ENCODE measurements around the gene ILDR2.

The ILDR2 gene

DNA sequence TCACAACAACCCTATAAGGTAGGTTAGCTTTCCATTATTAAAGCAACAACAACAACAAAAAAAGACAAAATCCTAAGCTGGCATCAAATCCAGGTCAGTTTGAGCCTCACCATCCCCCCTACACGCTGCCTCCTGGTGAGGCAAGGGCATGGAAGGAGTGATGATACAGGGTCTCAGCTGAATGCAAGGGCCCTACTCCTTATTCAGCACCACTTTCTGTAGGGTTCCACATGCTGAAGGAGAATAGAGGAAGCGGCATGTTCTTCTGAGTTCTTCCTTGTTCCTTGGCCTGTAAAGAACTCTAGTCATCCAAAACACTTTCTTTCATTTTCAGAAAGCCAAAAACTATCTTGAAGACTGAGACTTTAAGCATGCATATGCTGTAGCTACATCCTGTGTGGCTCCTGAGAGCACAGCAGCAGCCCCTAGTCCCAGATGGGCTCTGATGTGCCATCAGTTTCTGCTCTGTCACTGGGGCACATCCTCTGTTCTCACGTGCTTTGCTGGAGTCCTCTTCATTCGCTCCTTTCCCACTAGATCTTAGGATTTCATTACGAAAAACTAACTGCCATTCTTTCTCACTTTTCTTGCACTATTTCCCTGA is 6.2 kb downstream of the ILDR2 start:
- DNase-seq = no peak

DNA sequence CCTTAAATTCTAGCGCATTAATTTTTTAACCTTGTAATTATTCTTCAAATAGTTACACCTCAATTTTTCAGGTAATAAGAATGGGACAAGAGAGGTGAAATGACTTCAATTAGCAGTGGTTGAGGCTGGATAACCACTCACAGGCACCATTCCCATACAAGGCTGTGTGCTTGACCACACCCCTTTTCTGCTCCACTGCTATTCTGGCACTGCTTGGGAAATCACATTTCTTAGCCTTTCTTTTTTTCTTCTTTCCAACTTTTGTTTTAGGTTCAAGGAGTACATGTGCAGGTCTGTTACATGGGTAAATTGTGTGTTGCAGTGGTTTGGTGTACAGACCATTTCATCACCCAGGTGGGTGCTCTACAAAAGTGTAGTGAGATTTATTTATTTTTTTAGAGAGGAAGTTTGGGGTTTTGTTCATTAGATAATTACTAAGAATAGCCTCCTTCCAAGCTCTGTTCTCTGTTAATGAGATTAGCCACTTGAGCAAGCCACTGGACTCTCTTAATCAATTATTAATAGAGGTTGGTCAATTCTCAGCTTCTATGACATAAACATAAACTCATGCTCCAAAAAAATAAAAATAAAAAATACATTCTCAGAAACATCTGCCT is 14.4 kb downstream of the ILDR2 start:
- no peak for DNase-seq

DNA sequence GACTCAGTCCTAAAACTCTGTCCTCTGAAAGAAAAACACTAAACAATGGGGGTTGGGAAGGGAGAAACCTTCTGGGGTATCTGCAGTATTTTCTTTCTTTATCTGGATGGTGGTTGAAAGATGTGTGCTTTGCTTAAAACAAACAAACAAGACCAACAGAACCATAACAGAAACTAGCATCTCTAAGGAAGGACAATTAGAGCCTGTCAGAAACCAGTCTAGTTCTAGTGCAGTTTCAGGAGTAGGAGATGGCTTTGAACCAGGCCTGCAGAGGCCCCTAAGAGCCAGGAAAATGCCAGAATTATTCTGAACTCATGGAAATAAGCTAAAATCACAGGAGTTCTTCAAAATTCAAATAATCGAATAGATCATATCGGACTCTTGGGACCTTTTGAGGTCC is 18.5 kb downstream of the ILDR2 start:
- DNase-seq = no peak

DNA sequence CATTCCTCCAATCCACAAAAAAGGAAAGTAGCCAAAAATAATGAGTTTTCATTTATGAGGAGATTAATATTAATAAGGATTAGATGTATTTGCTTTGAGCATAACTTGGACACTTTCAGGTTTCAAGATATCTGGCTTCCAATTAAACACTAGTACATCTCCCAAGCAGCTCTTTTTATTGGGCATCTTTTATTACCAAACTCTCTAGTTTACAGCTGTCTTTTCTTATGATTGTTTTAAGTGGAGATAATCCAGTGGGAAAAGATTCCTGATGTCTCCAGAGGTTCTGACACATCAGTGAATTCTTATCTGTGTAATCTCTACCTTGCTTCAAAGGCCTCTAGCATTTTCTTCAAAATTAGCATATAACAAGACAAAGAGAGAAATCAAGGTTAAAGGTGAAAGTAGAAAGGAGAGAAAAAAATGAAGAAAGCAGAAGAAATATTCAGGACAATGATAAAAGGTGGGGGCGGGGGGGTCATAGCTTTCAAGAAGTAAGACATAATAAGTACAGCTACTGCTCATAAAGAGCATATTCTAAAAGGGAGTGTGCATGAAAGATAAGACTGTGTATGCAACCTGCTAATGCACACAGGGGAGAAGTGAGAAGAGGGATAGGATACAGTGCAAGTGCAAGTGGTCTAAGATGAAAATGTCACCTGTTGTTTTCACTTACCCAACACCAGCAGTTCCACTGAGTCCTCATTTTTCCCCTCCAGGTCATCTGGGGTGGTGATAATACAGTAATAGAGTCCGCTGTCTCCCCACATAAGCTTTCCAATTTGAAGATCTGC is 19.1 kb downstream of the ILDR2 start:
- DNase-seq = no peak

DNA sequence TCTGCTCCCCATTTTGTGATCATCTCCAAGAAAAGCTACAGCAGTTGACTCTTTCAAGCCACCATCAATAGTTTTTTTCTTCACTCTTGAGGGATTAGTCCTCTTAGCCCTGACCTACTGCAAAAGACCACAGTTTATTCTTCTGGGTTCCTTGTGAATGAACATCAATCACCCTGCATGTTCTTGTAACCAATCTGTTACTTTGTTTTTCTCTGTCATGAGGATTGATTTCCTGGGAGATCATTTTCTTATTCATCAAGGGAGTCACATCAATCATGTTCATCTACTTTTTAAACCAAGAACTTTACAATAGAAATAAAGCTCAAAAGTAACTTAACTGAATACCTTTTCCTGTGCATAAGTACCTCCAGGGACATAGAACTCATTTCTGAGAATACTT is 21.8 kb downstream of the ILDR2 start:
- DNase-seq = no peak

DNA sequence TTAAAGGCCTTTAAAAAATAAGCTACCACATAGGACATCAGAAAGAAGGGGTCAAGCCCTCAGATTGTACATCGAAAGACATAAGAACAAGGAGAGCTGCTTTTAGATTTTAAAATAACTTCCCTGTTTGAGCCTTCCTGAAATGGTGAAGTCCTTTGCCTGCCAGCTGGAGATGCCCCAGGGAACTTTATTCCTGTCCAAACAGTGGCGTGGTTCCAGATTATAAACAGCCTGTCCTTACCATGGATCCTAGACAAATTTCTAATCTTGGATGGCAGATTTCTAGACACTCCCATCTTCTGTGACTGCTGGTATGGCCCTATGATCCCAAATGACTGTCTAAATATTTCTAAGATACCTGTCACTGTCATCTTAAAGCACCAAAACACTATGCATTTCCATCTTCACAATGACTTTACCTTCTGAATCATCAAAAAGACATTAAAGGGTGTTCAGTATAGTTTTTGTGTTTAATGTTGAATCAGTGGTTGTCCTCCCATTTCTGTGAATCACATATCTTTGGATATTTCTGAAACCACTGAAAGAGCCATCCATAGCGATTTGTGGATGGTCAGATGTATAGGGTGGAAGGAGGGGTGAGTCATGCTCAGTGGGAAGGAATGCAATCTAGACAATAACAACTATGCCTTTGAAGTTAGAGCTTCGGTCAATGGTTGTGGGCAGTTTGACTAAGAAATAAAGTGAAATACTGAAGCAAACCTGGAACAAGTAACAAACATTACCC is 23.2 kb downstream of the ILDR2 start:
- DNase-seq = no peak

DNA sequence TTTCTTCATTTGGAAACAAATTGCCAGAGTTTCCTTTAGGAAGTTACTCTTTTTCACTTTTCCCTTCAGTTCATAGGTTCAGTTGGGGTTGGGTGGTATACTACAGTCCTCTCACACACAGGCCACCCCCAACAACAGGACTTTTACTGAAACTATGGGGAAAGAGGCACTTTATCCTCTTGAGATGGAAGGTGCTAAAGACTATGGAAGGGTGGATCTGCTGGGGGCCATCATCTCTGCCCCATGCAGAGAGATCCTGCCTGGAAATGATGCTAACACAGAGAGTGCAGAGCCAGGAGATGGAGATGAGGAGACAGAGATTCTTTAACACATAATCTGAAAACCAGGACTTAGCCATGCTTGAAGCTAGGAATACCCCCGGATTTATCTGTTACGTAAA is 24.3 kb downstream of the ILDR2 start:
- DNase-seq = no peak

DNA sequence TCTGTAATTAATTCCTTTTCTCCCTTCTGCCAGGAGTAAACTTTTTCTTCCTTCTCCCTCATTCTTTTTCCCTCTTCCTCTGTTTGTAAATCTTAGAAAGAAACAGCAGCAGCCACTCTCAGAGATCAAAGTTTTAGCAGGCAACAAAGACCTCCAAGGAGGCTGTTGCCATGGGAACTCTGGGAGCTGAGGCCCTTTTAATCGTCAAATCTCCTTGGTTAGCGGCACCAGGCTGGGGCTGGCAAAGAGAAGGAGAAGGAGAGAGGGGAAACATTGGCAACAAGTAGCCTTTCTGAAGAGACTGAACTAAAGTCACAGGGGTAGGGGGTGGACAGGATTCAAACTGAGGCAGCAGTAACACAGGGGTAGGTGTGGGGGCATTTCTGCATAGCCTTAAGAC is 25.2 kb downstream of the ILDR2 start:
- DNase-seq = no peak

DNA sequence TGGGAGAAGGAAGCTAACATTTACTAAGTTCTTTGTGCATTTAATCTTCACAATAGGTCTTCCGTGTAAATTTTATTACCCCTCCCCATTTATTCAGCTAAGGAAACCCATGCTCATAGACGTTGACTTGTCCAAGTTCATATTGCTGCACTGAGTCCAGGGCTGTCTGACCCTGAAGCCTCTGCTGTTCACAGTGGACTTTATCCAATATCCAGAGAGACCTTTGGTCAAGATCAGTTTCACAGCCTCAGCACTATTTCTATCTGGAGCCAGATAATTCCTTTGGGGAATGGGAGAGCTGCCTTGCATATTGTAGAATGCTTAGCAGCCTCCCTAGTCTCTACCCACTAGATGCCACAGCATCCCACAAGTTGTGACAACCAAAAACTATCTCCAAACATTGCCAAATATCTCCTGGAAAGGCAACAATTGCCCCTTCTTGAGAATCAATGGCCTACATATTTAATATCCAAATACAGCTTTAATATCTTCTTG is 26.4 kb downstream of the ILDR2 start:
- DNase-seq = no peak

DNA sequence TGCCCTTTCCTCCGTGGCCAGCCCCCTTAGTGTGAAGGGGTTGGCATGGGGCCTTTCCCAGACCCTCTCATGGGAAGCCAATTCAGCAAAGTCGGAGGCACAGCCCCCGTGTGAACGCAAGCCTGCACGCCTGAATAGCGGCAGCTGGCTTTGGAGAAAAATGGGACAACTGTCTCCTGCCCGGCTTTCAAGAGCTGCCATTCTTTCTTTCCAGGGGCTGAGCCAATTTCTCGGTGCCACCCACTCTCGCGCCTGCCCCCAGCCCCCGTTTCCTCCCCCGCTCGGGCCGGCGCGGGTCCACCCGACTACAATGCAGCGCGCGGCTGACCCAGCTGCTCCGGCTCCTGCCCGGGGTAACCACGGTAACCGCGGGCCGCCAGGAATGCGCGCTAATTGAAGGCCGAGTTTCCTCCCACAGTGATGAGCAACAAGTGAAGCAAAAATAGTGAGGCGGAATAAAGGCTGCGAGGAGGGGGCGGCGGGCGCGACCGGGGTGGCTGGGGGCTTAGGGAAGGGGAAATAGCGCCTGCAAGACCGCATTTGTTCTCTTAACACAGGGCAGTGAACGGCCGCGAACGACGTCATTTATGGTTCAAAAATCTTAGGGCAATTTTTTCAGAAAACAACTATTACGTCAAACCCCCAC is 27.8 kb downstream of the ILDR2 start:
- DNase-seq = peak; percentile 41

DNA sequence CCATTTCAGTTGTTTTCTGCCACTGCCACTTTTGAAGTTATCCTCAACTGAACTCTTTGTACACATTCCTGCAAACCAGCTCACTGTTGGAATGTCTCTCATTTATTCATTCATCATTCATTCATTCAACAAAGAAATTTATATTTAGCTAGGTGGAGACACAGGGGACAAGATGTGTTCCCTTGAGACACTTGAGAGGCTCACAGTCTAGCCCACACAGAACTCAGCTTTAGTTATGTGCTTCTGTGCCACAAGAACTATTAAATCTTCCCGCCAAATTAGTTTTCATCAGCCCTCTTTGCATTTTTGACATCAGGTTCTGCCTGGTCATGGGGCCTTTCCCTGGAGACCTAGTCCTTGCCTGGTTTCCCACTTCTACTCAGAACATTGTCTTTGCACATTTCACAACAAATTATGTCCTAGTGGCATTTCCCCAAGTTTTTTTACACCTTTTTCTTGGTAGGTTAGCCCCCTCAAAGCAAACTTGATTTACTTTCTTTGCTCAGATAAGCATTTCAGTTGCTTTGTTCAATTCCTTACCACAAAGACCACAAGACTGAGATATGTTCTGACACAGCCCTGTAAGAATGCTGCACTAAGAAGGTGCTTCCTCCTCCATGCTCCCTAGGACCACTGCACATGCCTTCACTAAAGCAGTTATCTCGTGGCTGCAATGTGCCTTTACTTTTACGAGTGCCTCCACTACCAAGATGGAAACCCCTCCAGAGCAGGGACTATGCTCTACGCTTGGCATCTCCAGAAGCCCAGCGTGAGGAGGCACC is 31.0 kb downstream of the ILDR2 start:
- no peak for DNase-seq

DNA sequence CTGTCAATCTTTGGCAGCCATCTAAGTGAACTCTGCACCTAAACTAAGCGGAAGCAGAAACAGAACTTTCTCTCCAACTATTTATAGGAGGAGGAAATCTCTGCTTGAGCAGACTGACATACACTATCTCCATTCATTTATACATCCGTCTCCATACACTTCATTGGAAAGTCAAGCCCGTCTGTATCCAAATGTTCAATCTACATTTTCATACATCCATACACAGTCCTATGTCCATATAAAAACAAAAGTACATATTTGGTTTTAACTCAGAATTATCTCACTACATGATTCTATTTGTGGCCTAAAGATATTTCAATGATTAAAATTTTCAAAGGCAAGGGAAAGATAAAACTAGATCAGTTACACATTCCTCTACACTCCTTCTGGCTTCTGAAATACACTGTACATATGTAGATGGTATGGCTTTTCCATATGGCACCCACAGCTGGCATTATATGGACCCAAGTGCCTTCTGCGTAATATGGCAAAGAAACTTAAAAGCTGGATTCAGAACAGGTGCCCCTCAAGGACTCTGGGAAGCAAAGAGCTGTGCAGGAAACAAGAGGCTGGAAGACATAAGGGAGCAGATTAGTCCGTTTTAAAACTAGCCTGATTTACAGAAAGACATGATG is 35.5 kb downstream of the ILDR2 start:
- DNase-seq = no peak

DNA sequence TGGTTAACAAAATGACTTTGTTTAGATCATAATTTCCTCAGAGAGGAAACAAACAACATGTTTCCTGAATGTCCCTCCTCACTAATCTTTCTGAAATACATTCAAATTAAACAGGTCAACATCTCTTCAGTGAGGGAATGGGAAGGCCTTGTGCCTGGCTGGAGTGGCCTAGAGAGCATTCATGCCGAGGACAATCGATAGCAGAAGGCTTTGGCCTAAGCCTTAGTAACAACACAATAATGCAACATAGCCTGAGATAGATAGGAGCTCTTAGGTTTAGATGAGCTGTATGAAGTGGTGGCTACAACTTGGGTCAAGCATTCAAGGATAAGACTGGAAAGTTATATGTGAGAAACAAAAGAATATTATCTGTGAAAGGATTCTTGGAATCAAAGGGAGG is 37.4 kb downstream of the ILDR2 start:
- DNase-seq = no peak

DNA sequence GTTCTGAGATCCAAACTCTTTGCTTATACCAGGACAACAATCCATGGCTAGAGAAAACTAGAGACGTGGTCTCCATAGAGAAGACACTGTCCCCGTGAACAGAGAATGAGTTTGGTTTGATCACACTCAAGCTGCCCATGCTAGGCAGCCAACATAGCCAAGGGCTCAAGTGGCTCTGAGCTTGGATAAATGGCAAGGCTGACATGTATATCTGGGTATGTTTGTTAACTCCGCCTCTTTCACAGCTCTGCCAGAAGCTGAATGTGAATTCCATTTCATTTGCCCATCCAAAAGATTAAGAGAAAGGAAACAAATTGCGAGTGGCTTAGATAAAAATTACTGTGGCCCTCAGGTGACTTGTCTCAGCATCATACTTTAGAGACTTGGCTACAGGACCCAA is 38.0 kb downstream of the ILDR2 start:
- no peak for DNase-seq

DNA sequence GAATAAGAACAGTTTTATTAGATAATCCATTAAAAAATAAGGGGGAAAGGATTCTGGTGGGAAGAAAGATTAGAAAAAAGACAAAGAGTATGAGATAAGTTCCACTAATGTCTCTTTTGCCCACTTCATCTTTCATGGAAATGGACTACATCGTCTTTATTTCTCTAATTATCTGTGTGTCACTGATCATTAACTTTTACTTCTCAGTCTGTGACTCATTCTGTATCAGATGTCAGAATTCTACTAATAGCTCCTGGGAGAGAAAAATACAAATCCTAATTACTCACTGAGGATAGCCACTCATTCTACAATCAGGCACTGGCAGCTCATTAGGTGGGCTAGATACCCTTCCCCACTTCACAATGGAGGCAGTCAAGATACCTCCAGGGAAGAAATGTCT is 41.7 kb downstream of the ILDR2 start:
- DNase-seq = no peak

DNA sequence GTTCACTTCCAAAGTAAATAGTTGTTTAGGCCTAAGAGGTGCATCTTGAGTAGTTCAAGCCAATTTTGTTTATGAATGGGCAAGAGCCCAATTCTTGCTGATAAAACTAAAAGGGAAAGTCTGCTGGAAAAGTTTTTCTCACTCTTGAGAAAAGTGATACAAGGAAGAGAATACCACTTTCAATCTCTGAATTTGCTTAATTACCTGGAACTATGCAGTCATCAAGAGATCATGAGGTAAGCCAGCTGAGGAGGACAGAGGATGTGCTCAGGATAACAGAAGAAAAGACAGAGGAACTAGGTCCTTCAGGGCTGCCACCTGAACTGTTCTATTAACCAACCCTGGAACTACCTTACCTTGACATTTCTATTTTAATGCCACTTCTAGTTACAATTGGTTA is 42.2 kb downstream of the ILDR2 start:
- no peak for DNase-seq

DNA sequence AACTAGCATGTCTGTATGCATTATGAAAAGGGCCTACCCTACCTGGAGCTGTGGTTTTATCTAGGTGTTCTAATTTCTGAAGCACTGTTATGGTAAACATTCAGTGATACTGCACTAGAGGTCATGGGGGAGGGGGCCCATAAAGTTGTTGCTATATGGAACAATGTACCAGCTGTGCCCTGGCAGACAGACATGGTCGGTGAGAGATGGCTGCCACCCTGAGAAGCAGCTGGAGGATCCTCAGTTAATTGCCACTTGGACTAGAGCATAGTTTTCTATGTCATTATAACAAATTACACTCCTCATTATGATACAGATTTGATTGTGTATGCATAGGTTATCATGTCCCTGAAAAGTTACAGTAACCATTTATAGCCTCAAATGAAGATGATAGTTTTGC is 45.4 kb downstream of the ILDR2 start:
- no peak for DNase-seq

DNA sequence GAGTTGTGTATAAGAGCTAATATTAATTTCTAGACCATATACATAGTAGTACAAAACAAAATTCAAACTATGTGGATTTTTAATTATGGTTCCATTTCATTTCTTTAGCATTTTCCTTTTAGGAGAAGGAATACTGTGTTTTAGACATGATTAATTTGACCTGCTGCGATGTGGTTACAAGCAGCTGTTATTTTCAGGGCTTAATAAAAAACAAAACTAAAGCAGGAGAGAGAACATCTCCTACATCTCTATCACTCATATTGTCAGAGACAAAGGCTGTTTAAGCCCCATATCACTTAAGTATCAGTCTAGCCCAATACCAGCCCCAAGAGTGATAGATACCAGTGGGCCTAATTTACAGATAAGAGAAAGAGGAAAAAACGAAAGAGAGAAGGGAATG is 47.6 kb downstream of the ILDR2 start:
- DNase-seq = no peak

DNA sequence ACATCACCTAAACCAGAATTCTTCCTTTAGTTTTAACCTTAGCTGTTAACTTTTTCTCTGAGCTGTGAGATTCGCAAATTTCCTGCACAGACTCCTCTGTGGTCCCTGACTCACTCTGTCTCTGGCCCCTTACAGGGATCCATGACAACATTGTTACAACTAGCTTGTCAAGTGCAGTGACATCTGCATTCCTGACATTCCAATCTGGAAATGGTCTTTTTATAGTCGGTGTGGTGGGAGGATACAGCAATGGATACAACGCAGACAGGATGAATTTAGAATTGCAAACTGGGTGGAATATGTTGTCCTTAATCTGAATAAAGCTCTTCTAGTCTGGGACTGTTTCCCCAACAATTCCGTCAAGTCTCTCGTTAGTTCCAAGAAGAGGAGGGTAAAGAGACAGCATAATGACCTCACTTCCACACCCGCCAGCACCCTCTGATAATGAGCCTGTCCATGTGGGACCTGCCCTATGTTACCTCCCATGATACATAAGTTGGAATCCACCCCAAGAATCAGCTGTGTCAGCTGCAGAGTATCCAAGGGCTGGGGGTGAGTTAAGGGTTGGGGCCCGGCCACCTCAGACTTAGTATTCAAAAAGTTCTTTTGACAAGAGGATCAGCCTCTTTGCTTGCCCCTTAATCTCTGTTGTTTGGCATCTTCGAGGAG is 49.4 kb downstream of the ILDR2 start:
- DNase-seq = no peak

DNA sequence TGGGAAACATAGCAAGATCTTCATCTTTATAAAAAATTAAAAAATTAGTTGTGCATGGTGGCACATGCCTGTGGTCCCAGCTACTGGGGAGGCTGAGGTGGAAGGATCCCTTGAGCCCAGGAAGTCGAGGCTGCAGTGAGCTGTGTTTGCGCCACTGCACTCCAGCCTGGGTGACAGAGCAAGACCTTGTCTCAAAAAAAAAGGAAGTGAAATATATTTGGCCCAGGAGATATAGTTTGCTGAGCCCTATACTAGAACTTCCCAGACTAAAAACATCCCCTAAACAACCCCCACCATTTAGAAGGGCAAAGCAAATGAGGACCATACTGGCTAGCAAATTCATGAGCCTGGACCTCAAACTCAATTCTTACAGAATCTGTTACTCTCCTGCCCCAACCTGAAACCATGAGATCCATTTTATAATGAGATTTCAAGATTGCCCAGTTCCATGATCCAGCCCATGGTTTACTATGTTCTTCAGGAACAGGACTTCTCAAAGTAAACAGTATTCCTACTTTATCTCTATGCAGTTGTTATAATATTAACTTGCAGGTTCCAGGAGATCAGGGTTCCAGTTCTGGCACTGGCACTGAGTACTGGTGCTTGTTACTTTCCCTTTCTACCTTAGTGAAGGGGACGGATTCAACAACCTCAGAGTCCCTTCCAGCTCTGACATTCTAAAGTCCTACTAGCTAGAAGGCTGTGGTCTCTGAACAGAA is 50.4 kb downstream of the ILDR2 start:
- no peak for DNase-seq

Measured in NCI-H345 (cell line).